ENCODE data around the gene FYN.

Gene FYN

DNA sequence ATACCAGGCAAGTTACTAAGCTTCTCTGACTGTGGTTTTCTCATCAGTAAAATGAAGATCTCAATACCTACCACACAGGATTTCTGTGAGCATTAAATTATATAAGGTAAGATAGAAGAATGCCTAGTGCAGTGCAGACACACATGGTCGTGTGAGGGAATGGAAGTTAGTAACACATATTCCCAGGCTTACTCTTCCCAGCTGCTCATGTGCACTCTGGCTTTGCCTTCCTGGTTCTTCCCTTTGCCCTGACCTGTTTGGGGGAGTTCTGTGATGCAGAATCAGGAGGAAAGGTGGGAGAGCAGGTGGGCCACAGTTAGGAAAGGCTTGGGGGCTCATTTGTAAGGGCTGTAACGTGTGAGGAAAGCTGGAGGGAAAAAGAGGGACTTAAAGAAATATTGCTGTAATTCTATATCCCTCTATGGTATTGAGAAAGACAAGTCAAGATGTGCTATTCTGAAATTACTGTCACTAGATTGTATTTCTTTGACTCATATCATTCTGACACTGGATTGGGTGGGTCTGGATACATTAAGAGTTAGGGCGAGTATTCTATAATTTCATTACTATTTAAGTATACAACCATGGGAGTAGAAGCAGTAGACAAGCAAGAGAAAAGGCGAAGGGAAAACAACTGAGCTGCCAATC lies 47.7 kb downstream of the FYN start:
- no peak overlapping the region for H3K27ac ChIP-seq
- no peaks in the 10 kb centered on the region for H3K27me3 ChIP-seq (ENCODE audit: insufficient read depth, low read depth, severe bottlenecking)
- DNase-seq: no peak
- TF ChIP-seq, protein P1, sequence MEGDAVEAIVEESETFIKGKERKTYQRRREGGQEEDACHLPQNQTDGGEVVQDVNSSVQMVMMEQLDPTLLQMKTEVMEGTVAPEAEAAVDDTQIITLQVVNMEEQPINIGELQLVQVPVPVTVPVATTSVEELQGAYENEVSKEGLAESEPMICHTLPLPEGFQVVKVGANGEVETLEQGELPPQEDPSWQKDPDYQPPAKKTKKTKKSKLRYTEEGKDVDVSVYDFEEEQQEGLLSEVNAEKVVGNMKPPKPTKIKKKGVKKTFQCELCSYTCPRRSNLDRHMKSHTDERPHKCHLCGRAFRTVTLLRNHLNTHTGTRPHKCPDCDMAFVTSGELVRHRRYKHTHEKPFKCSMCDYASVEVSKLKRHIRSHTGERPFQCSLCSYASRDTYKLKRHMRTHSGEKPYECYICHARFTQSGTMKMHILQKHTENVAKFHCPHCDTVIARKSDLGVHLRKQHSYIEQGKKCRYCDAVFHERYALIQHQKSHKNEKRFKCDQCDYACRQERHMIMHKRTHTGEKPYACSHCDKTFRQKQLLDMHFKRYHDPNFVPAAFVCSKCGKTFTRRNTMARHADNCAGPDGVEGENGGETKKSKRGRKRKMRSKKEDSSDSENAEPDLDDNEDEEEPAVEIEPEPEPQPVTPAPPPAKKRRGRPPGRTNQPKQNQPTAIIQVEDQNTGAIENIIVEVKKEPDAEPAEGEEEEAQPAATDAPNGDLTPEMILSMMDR (IDR thresholded peaks at IDR 0.05; ENCODE audit: low read depth, low read length): no peak
- no peaks in the 10 kb centered on the region for H3K9me3 ChIP-seq (ENCODE audit: severe bottlenecking)
- H3K36me3 ChIP-seq: no peaks in the 10 kb centered on the region
- no peak overlapping the region for H3K4me3 ChIP-seq (ENCODE audit: low read depth, low read length)

DNA sequence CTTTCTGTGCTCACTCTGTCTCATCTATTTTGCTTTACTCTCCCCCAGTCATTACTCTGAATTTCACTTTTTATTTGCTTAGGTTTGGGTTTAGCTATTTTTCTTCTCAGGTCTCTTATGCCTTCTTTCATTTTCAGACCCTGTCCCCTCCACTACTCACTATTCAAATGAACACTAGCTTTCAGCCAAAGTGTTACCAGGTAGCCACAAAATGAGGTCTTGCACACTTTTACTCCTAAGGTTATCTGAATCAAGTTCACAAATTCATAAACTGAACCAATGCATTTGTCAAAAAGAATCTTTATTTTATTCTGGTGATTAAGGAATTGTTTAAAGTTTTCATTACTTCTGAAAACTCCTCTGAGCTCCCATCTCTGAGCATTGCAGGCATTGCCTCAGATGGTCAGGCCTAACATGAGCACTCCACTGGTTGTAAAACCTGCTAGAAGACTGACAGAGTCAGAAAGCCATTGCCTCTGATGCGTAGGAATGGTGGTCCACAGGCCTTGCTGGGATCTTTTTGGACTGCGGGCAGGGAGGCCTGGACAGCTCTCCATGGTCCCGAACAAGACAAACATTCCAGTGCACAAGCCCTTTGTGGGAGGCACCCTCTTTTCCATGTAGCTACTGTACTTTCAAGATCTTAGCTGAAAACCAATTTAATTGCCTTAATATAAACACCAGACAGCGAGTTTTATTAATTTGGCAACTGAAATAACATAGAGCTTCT lies 48.5 kb downstream of the FYN start:
- TF ChIP-seq, protein P1 (IDR thresholded peaks at IDR 0.05; ENCODE audit: low read depth, low read length): no peak
- no peak overlapping the region for H3K27ac ChIP-seq

GRCh38 chr6:111823831-111824607 lies 49.2 kb downstream of the FYN start:
- no peak overlapping the region for H3K4me3 ChIP-seq (ENCODE audit: low read depth, low read length)
- no peaks in the 10 kb centered on the region for H3K27me3 ChIP-seq (ENCODE audit: insufficient read depth, low read depth, severe bottlenecking)
- H3K27ac ChIP-seq: no peak overlapping the region
- H3K36me3 ChIP-seq: no peaks in the 10 kb centered on the region
- TF ChIP-seq, protein P1 (IDR thresholded peaks at IDR 0.05; ENCODE audit: low read depth, low read length): no peak
- H3K9me3 ChIP-seq (ENCODE audit: severe bottlenecking): no peaks in the 10 kb centered on the region
- no peak for DNase-seq

More for the DNA sequence above, 48.5 kb downstream of the FYN start:
- H3K36me3 ChIP-seq: no peaks in the 10 kb centered on the region
- no peaks in the 10 kb centered on the region for H3K27me3 ChIP-seq (ENCODE audit: insufficient read depth, low read depth, severe bottlenecking)
- H3K4me3 ChIP-seq (ENCODE audit: low read depth, low read length): no peak overlapping the region
- no peak for DNase-seq
- H3K9me3 ChIP-seq (ENCODE audit: severe bottlenecking): no peaks in the 10 kb centered on the region

- Histone ChIP-seq H3K27ac (no peak overlapping the region), H3K27me3 (ENCODE audit: insufficient read depth, low read depth, severe bottlenecking) (no peaks in the 10 kb centered on the region), H3K36me3 (no peaks in the 10 kb centered on the region), H3K9me3 (ENCODE audit: severe bottlenecking) (no peaks in the 10 kb centered on the region), H3K4me3 (ENCODE audit: low read depth, low read length) (no peak overlapping the region)
- TF ChIP-seq, protein P1 (IDR thresholded peaks at IDR 0.05; ENCODE audit: low read depth, low read length): no peak
- DNase-seq: no peak
Measured at GRCh38 chr6:111823012-111823411, 50.2 kb downstream of the FYN start.

GRCh38 chr6:111819458-111819857 lies 53.8 kb downstream of the FYN start:
- Histone ChIP-seq H3K36me3 (no peaks in the 10 kb centered on the region), H3K27ac (no peak overlapping the region), H3K4me3 (ENCODE audit: low read depth, low read length) (no peak overlapping the region), H3K9me3 (ENCODE audit: severe bottlenecking) (no peaks in the 10 kb centered on the region), H3K27me3 (ENCODE audit: insufficient read depth, low read depth, severe bottlenecking) (no peaks in the 10 kb centered on the region)
- TF ChIP-seq, protein P1 (IDR thresholded peaks at IDR 0.05; ENCODE audit: low read depth, low read length): no peak
- no peak for DNase-seq
